ENCODE results near the gene NAXD.

Gene NAXD

DNA sequence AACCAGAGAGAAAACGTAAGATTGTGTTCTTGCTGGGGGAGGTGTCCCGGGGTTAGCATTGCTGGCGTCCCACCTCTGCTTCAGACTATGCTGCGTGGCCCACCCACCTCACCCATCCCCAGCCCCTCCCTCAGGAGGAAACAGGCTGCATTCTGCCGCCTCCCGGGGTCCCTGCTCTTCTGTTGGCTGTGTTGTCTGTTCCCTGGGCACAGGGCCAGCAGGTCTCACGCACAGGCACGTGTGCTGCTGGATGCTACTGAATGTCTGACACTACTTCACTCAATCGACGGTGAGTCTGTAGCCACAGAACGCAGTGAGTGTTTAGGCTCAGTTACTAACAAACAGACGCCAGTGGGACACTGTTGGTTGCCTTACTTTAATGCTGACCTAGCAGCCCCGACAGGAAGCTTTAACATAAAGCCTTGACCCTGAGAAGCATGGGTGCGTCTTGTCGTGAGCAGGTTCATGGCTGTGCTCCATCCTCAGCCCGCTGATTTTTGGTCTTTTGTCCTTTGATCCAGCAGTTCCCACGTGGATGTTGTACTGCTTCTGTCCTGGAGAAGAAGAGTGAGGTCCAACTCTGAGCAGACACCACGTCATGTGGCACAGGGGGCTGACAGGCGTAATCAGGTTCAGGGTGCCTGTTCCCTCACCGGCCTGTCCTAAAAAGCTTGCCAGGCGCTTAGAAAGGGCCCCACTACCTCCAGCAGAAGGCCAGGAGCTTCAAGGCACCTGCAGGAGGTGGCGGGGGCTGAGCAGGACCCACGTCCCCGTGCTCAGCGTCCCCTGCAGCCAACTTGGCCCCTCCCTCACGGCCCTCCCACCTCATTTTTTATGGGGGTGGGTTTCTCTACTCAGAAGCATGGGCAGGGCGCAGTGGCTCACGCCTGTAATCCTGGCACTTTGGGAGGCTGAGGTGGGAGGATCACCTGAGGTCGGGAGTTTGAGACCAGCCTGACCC is 26.0 kb downstream of the NAXD start:
- Histone ChIP-seq H3K9ac (ENCODE audit: insufficient read length) (no peak overlapping the region), H3K9me3 (ENCODE audit: low read depth, low read length) (no peaks in the 10 kb centered on the region), H3K27ac (no peak overlapping the region), H3K4me3 (no peak overlapping the region), H3K36me3 (ENCODE audit: insufficient read depth, low read length) (peaks cover 30% of the 10 kb centered on the region)
- no peak for DNase-seq (ENCODE audit: low read depth, low spot score)
- TF ChIP-seq EZH2 (IDR thresholded peaks at IDR 0.05) (no peak), POLR2AphosphoS5 (IDR thresholded peaks at IDR 0.05; ENCODE audit: borderline replicate concordance, low read depth, low read length) (no peak), FOXP2 (optimal IDR thresholded peaks at IDR 0.05; ENCODE audit: control extremely low read depth, extremely low read length, insufficient read depth) (no peak)

DNA sequence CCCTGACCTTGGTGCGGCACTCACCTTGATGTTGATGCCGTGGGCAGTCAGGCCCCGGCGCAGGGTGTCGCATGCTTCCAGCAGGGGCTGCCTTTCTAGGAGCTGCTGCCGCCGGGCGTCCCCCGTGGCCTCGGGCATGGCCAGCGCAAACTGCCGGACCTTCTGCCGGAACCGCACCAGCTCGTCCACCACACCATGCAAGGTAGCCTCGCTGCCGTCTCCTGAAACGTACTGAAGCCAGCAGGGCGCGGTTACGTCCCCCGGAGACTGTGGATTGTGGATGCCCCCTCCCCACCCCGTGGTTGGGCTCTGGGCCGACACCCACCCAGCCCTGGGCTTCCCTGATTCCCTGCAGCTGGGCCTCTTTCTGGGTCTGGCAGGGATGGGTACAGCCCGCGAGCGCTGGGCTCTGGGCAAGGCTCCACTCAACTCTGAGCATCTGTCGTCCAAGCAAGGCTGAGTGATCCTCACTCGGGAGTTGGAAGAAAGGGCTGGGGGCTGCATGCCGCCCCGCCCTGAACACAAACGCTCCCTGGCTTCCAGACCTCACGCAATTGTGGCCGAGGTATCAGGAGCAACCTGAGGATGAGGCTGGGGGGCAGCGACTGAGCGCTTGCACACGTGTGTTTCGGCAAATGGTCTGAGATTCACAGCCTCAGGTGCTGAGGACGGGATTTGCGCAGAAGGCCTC is 27.1 kb downstream of the NAXD start:
- no peak for TF ChIP-seq EZH2 (IDR thresholded peaks at IDR 0.05)
- H3K36me3 ChIP-seq (ENCODE audit: insufficient read depth, low read length) = peaks cover 20% of the 10 kb centered on the region
- DNase-seq (ENCODE audit: low read depth, low spot score) = no peak
- no peaks in the 10 kb centered on the region for H3K9me3 ChIP-seq (ENCODE audit: low read depth, low read length)
- no peak overlapping the region for H3K4me3 ChIP-seq
- H3K27ac ChIP-seq = no peak overlapping the region
- H3K9ac ChIP-seq (ENCODE audit: insufficient read length) = no peak overlapping the region

DNA sequence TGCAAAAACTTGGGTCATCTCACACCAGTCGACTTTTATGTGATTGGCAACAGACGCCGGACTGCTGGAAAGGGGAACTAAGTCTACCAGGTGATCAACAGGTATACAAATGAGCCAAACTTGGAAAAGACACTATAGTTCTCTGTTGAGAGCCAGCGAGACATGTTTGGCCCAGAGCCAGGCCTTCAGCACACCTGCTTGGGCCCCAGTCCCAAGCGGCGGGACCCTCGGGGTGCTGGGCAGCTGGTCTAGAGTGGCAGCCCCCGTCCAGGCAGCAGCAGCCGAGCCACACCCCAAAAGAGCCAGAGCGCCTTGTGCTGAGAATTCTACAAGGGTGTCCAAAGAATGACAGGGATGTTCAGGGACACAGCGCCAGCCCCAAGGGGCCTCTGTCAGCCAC is 28.0 kb downstream of the NAXD start:
- peaks cover 13% of the 10 kb centered on the region for H3K36me3 ChIP-seq (ENCODE audit: insufficient read depth, low read length)
- H3K27ac ChIP-seq = no peak overlapping the region
- TF ChIP-seq FOXP2 (optimal IDR thresholded peaks at IDR 0.05; ENCODE audit: control extremely low read depth, extremely low read length, insufficient read depth) = no peak
- no peak for TF ChIP-seq POLR2AphosphoS5 (IDR thresholded peaks at IDR 0.05; ENCODE audit: borderline replicate concordance, low read depth, low read length)
- no peak for TF ChIP-seq EZH2 (IDR thresholded peaks at IDR 0.05)

DNA sequence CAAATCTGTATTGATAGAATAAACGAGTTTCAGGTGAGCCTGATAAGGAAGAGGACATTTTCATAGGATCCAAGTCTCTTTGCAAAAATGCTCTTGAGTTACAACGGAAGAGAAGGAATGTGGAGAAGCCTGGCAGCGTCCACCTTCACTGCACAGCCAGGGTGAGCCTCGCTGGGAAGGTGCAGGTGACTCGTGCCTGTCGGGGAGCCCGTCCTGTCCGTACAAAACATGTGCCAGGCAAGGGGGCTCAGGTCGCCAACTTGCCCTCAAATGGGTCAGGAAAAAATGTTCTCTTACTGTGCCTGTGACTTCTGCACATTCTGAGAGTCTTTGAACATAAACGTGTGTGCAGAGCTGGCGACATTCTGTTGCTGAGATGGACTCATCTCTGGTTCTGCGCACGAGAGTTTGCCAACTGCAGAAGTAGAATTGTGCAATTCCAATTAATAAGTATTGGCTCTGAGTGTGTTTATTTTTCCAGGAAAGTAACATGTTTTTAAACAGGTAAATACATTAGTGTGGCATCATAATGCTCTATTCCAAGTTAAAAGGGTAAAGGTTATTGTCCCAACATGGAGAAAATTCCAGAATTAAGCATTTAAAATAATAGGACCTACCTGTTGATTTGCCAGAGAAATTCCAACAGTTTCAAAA is 28.6 kb downstream of the NAXD start:
- TF ChIP-seq FOXP2 (optimal IDR thresholded peaks at IDR 0.05; ENCODE audit: control extremely low read depth, extremely low read length, insufficient read depth) (no peak), EZH2 (IDR thresholded peaks at IDR 0.05) (no peak), POLR2AphosphoS5 (IDR thresholded peaks at IDR 0.05; ENCODE audit: borderline replicate concordance, low read depth, low read length) (no peak)
- no peak overlapping the region for H3K27ac ChIP-seq
- peaks cover 8% of the 10 kb centered on the region for H3K36me3 ChIP-seq (ENCODE audit: insufficient read depth, low read length)
- no peaks in the 10 kb centered on the region for H3K9me3 ChIP-seq (ENCODE audit: low read depth, low read length)
- H3K9ac ChIP-seq (ENCODE audit: insufficient read length) = no peak overlapping the region
- no peak for DNase-seq (ENCODE audit: low read depth, low spot score)
- H3K4me3 ChIP-seq = no peak overlapping the region

More for the DNA sequence above, 28.0 kb downstream of the NAXD start:
- DNase-seq (ENCODE audit: low read depth, low spot score) = no peak
- Histone ChIP-seq H3K4me3 (no peak overlapping the region), H3K9ac (ENCODE audit: insufficient read length) (no peak overlapping the region), H3K9me3 (ENCODE audit: low read depth, low read length) (no peaks in the 10 kb centered on the region)

DNA sequence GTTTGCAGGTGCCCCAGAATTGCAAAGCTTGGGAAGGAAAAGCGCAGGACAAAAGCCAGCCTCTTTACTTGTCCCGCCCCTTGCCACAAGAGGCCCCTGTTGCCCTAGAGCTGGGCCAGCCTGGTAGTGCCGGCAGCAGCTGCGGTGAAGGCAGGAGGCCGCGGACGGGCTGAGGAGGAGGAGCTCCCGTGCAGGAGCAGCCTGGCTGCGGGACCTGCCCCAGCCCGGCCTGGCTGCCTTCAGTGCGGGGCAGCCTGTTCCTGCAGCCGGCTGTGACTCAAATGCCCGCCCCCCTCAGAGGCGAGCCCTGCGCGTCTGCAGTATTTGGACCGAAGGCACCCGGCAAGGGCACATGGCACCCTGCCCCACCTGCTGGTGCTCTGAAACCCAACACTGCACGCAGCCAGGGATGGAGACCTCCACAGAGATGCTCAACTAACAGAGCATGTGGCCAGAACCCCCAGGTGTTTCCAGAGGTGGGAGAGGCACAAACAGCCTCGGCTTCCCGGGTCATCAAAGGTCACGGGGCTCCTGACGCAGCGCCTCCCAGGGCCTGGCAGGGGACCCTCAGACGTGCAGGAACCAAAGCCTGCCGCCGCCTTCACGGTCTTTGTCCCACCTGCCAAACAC is 29.7 kb downstream of the NAXD start:
- no peak overlapping the region for H3K4me3 ChIP-seq
- DNase-seq (ENCODE audit: low read depth, low spot score) = no peak
- TF ChIP-seq POLR2AphosphoS5 (IDR thresholded peaks at IDR 0.05; ENCODE audit: borderline replicate concordance, low read depth, low read length) = 0 out of 2 replicates have a peak, but pooled peaks have one; percentile 19
- TF ChIP-seq FOXP2 (optimal IDR thresholded peaks at IDR 0.05; ENCODE audit: control extremely low read depth, extremely low read length, insufficient read depth) = no peak
- no peak overlapping the region for H3K27ac ChIP-seq
- peaks cover 7% of the 10 kb centered on the region for H3K36me3 ChIP-seq (ENCODE audit: insufficient read depth, low read length)
- no peak overlapping the region for H3K9ac ChIP-seq (ENCODE audit: insufficient read length)
- H3K9me3 ChIP-seq (ENCODE audit: low read depth, low read length) = no peaks in the 10 kb centered on the region

DNA sequence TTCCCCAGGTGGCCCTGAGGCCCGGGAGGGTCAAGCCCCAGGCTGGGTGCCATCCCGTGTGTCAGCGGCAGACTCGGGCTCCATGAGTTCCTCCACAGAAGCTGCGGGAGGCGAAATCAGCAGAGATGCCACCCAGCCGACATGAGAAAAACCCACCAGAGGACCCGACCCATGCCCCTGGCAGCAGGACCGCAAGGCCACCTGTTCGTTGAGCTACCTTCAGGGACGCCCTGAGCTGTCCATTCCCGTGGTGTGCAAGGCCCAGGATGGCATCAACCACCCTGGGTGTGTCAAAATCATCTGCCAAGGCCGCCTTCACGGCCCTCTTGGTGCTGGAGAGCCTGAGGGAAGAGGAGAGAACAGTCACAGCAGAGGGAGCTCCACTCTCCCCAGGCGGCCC is 30.4 kb downstream of the NAXD start:
- TF ChIP-seq EZH2 (IDR thresholded peaks at IDR 0.05) (no peak), FOXP2 (optimal IDR thresholded peaks at IDR 0.05; ENCODE audit: control extremely low read depth, extremely low read length, insufficient read depth) (no peak), POLR2AphosphoS5 (IDR thresholded peaks at IDR 0.05; ENCODE audit: borderline replicate concordance, low read depth, low read length) (no peak)
- DNase-seq (ENCODE audit: low read depth, low spot score) = no peak
- H3K9me3 ChIP-seq (ENCODE audit: low read depth, low read length) = no peaks in the 10 kb centered on the region
- no peak overlapping the region for H3K4me3 ChIP-seq
- no peak overlapping the region for H3K27ac ChIP-seq
- H3K9ac ChIP-seq (ENCODE audit: insufficient read length) = no peak overlapping the region
- H3K36me3 ChIP-seq (ENCODE audit: insufficient read depth, low read length) = peaks cover 7% of the 10 kb centered on the region

DNA sequence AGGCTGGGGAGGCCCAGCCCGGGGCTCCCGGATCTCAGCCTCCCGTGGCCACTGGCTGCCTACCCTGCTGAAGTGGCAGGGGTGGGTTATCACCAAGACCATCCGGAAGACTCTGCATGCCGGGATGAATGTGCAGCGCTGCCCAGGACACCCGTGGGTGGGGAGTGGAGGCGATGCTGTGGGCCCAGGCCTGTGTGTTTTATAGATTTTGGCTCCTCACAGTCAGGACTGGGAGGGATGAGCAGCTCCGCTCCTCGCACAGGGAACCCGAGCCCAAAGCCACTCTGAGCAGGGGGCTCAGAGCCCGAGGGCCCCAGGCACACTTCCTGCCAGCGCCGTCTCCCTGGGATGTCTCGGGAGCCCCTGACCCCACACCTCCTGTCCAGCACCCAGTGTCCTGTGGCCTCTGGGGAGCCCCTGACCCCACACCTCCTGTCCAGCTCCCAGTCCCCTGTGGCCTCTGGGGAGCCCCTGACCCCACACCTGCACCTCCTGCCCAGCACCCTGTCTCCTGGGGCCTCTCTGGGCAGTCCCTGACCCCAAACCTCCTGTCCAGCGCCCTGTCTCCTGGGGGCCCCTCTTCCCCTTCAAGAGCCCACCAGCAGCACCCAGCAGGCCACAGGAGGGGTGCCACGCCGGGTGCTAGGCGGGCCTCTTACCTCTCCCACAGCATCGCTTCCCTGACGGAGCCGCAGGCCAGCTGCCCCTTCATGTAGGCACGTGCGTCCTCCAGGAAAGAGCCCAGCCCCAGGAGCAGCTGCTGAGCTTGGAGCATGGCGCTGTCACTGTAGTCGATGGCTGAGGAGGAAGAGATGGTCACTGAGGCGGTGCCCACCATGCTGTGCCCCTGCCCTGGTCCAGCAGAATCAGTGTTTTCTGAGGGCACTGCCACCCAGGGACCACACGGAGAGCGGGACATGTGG is 31.4 kb downstream of the NAXD start:
- no peak overlapping the region for H3K4me3 ChIP-seq
- no peak overlapping the region for H3K9ac ChIP-seq (ENCODE audit: insufficient read length)
- no peak for TF ChIP-seq EZH2 (IDR thresholded peaks at IDR 0.05)
- no peak for TF ChIP-seq POLR2AphosphoS5 (IDR thresholded peaks at IDR 0.05; ENCODE audit: borderline replicate concordance, low read depth, low read length)
- TF ChIP-seq FOXP2 (optimal IDR thresholded peaks at IDR 0.05; ENCODE audit: control extremely low read depth, extremely low read length, insufficient read depth) = no peak
- H3K27ac ChIP-seq = no peak overlapping the region
- DNase-seq (ENCODE audit: low read depth, low spot score) = no peak
- H3K9me3 ChIP-seq (ENCODE audit: low read depth, low read length) = no peaks in the 10 kb centered on the region
- peaks cover 7% of the 10 kb centered on the region for H3K36me3 ChIP-seq (ENCODE audit: insufficient read depth, low read length)

Measured in SK-N-MC (cell line).